Adrenal gland (tissue), 5 donors: ENCODE data around the gene ZAR1L.

Source experiments
- POLR2A ChIP-seq, 2 donors: fragments of 450-650 bp; IDR thresholded peaks; one replicate each; pipeline ENCODE4 v1.6.1; 2017; ENCODE audit warnings: antibody characterized with exemption in 2 of 2, mild to moderate bottlenecking in 2 of 2, moderate library complexity in 1 of 2
- TF ChIP-seq, protein P1 (sequence below), 6 experiments: fragments of 450-650 bp in 4 of 6; fragments of 200-600 bp in 2 of 6; sonication (generic) in 1 of 6; IDR thresholded peaks; 1 replicate in 5 of 6; 2 replicates in 1 of 6; pipeline versions ENCODE4 v1.5.1 to v1.8.0; 2016 to 2021; ENCODE audit warnings: antibody characterized with exemption in 6 of 6, mild to moderate bottlenecking in 2 of 6, moderate library complexity in 1 of 6
- donor health status: DM: no; HTN: no; CAD: no.

DNA sequence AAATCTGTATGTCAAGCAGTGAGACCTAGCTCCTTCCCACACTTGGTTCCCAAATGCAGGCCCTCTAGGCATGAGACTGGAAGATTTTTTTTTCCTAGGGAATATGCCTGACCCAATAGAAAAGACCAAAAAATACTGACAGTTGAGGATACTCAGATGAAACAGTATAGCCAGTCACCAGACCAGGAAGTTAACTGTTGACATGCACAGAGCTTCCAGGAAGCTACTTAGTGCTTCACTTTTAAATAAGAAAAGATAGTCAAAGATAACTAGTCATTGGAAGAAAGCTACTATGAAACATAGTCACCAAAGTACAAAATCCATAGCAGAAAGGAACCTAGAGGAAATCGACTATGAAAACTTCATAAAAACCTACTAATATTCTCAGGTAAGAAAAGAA lies 32.5 kb upstream of the ZAR1L start:
- TF ChIP-seq, protein P1, sequence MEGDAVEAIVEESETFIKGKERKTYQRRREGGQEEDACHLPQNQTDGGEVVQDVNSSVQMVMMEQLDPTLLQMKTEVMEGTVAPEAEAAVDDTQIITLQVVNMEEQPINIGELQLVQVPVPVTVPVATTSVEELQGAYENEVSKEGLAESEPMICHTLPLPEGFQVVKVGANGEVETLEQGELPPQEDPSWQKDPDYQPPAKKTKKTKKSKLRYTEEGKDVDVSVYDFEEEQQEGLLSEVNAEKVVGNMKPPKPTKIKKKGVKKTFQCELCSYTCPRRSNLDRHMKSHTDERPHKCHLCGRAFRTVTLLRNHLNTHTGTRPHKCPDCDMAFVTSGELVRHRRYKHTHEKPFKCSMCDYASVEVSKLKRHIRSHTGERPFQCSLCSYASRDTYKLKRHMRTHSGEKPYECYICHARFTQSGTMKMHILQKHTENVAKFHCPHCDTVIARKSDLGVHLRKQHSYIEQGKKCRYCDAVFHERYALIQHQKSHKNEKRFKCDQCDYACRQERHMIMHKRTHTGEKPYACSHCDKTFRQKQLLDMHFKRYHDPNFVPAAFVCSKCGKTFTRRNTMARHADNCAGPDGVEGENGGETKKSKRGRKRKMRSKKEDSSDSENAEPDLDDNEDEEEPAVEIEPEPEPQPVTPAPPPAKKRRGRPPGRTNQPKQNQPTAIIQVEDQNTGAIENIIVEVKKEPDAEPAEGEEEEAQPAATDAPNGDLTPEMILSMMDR (IDR thresholded peaks at IDR 0.05), result no peak
- no peak for TF ChIP-seq POLR2A (IDR thresholded peaks at IDR 0.05)
